ENCODE data around the gene GPC1.

GPC1 gene

GRCh38 chr2:240413813-240414429 is 21.5 kb upstream of the GPC1 start:
- DNase-seq: no peak

- no peak for DNase-seq
These were observed 18.6 kb upstream of the GPC1 start for GRCh38 chr2:240416821-240417220.

GRCh38 chr2:240418311-240418710 is 17.2 kb upstream of the GPC1 start:
- DNase-seq: no peak

GRCh38 chr2:240419271-240419670 is 16.2 kb upstream of the GPC1 start:
- no peak for DNase-seq

- no peak for DNase-seq
These were observed 15.7 kb upstream of the GPC1 start for GRCh38 chr2:240419723-240420122.

- no peak for DNase-seq
These were observed 15.0 kb upstream of the GPC1 start for GRCh38 chr2:240420206-240421104.

- DNase-seq: no peak
These were observed 14.1 kb upstream of the GPC1 start for GRCh38 chr2:240421381-240421780.

GRCh38 chr2:240422658-240423329 is 12.7 kb upstream of the GPC1 start:
- no peak for DNase-seq

GRCh38 chr2:240423788-240424191 is 11.7 kb upstream of the GPC1 start:
- no peak for DNase-seq

GRCh38 chr2:240424341-240425235 is 10.9 kb upstream of the GPC1 start:
- no peak for DNase-seq

- DNase-seq: no peak
These were observed 10.2 kb upstream of the GPC1 start for GRCh38 chr2:240425236-240425615.

- no peak for DNase-seq
These were observed 9.8 kb upstream of the GPC1 start for GRCh38 chr2:240425697-240426096.

GRCh38 chr2:240426845-240427721 is 8.4 kb upstream of the GPC1 start:
- DNase-seq: no peak

- no peak for DNase-seq
These were observed 7.7 kb upstream of the GPC1 start for GRCh38 chr2:240427729-240428128.

GRCh38 chr2:240428245-240428644 is 7.2 kb upstream of the GPC1 start:
- no peak for DNase-seq

GRCh38 chr2:240429341-240429871 is 6.1 kb upstream of the GPC1 start:
- DNase-seq: no peak

- DNase-seq: no peak
These were observed 5.5 kb upstream of the GPC1 start for GRCh38 chr2:240429872-240430491.

- DNase-seq: no peak
These were observed 4.9 kb upstream of the GPC1 start for GRCh38 chr2:240430595-240430994.

GRCh38 chr2:240431271-240431660 is 4.2 kb upstream of the GPC1 start:
- no peak for DNase-seq

GRCh38 chr2:240431661-240432424 is 3.6 kb upstream of the GPC1 start:
- no peak for DNase-seq

All from stimulated activated CD4-positive, alpha-beta T cell treated with anti-CD3 and anti-CD28 coated beads, Interleukin-12 subunit alpha, Interleukin-12 subunit beta, amount 100 ng/mL, for 4 hours (primary cell).